H1 (cell line): ENCODE data around the gene PIM1. TPM values are rescaled to one million over a fixed set of nuclear protein-coding genes. Genes with fewer than 3 reads are reported as not detected.

Experiments used
- EZH2 ChIP-seq: fragments of 200-600 bp; sonication (generic); IDR thresholded peaks from 2 replicates; pipeline ENCODE4 v1.7.1; 2012; ENCODE audit warnings: low read depth, mild to moderate bottlenecking, moderate library complexity, low read length, inconsistent platforms; ENCODE audit not compliant: severe bottlenecking
- GTF2F1 ChIP-seq: IDR thresholded peaks from 2 replicates; pipeline ENCODE4 v1.6.1; 2012; ENCODE audit warnings: low read depth, low read length, improper control_type of control experiment, borderline replicate concordance
- HDAC6 ChIP-seq: IDR thresholded peaks from one replicate; pipeline ENCODE4 v1.7.1; 2012; ENCODE audit warnings: low read depth, mild to moderate bottlenecking, inconsistent platforms, low read length, moderate library complexity
- POLR2A ChIP-seq, 2 experiments: IDR thresholded peaks; 1 replicate in 1 of 2; 2 replicates in 1 of 2; pipeline ENCODE4 v1.6.1; 2011; ENCODE audit warnings: low read depth in 2 of 2, low read length in 2 of 2, mild to moderate bottlenecking in 2 of 2; ENCODE audit errors: control extremely low read depth in 1 of 2
- POLR2AphosphoS5 ChIP-seq: IDR thresholded peaks from 2 replicates; pipeline ENCODE4 v1.6.1; 2011; ENCODE audit warnings: low read depth, low read length
- RBBP5 ChIP-seq: IDR thresholded peaks from 2 replicates; pipeline ENCODE4 v1.7.1; 2012; ENCODE audit warnings: low read depth, mild to moderate bottlenecking, inconsistent platforms, low read length, moderate library complexity, borderline replicate concordance
- SIN3A ChIP-seq, 2 experiments: IDR thresholded peaks in 1 of 2; conservative IDR thresholded peaks in 1 of 2; 2 replicates each; pipeline ENCODE4 v1.6.1; 2011 to 2012; ENCODE audit warnings: low read length in 2 of 2, improper control_type of control experiment in 1 of 2, low read depth in 1 of 2, mild to moderate bottlenecking in 1 of 2
- polyA plus RNA-seq, 7 experiments: library from polyadenylated mRNA; depleted of rRNA in 3 of 7; stranded (reverse) in 5 of 7; unstranded in 2 of 7; fragments of >200 nt in 5 of 7; fragments of 200-250 nt in 2 of 7; gene quantifications; 1 replicate in 5 of 7; 2 replicates in 1 of 7; 4 replicates in 1 of 7; pipeline versions ENCODE4 v1.2.1 to v1.2.3, GENCODE V29; 2011 to 2013; ENCODE audit warnings: missing spikeins in 2 of 7, mixed read lengths in 2 of 7
- total RNA-seq: library from RNA; stranded (reverse); fragmentation: NEBNext Ultra II Directional; extraction: Animal tissue kit (Norgen Biotek cat#: 25700); gene quantifications from 2 replicates; pipeline ENCODE4 v1.2.1, GENCODE V29; 2021
- TF ChIP-seq, protein P1 (sequence below): IDR thresholded peaks from 2 replicates; pipeline ENCODE4 v1.6.1; 2011; ENCODE audit warnings: low read length, improper control_type of control experiment
- TF ChIP-seq, protein P2 (sequence below): fragments of 300-600 bp; sonication (generic); IDR thresholded peaks from 2 replicates; pipeline ENCODE4 v1.7.1; 2012; ENCODE audit warnings: low read length, moderate library complexity, mild to moderate bottlenecking, inconsistent platforms; ENCODE audit not compliant: insufficient replicate concordance

Gene PIM1
- total and polyA plus RNA-seq, 2 of the 8 experiments (the other 6 are each of a cell fraction or from before 2014, with no cell fraction given): 25.5 to 94.9 TPM

DNA sequence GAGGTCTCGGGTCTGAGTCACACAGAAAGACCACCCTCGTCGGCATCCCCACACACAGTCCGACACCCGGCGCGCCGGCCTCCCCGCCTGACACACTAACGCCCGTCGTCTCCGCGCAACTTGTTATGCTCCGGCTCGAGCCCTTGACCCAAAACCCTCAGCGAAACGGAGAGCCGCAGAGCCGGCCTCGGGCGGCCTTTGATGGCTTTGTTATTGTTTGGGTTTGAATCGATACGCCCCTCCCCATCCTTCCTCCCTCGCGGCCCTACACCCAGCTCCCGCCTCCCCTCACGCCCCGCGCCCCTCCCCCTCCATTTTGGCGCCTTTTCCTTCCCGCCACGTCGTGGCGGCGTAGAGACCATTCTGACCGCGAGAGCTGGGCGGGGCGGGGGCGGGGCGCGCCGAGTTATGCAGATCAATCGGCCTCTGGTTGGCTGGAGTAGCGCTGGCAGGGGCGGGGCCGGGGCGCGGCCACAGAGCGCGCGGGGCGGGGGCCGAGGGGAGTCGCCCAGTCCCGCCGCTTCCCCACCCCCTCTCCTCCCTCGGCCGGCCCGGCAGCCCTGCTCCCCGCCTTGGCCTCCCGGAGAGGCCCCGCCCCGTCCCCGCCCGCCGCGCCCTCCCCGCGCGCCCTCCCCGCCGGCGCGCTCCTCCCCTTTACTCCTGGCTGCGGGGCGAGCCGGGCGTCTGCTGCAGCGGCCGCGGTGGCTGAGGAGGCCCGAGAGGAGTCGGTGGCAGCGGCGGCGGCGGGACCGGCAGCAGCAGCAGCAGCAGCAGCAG lies at the start of gene PIM1 (continued):
- TF ChIP-seq EZH2 (no peak), HDAC6 (no peak), POLR2A (IDR thresholded peaks at IDR 0.05; ENCODE audit: control extremely low read depth in 1 of 2, low read depth in 2 of 2, low read length in 2 of 2) (peak in 1 of 2 experiments; percentile 65), RBBP5 (peak; percentile 9; the same call in 1 of the 2 replicates), SIN3A (conservative IDR thresholded peaks at IDR 0.05 in 1 of 2, IDR thresholded peaks at IDR 0.05 in 1 of 2; ENCODE audit: low read depth in 1 of 2, low read length in 2 of 2) (no peak), POLR2AphosphoS5 (peak; percentile 66), GTF2F1 (peak; percentile 54; the same call in 1 of the 2 replicates)
- TF ChIP-seq, protein P1, sequence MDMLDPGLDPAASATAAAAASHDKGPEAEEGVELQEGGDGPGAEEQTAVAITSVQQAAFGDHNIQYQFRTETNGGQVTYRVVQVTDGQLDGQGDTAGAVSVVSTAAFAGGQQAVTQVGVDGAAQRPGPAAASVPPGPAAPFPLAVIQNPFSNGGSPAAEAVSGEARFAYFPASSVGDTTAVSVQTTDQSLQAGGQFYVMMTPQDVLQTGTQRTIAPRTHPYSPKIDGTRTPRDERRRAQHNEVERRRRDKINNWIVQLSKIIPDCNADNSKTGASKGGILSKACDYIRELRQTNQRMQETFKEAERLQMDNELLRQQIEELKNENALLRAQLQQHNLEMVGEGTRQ: no peak
- TF ChIP-seq, protein P2, sequence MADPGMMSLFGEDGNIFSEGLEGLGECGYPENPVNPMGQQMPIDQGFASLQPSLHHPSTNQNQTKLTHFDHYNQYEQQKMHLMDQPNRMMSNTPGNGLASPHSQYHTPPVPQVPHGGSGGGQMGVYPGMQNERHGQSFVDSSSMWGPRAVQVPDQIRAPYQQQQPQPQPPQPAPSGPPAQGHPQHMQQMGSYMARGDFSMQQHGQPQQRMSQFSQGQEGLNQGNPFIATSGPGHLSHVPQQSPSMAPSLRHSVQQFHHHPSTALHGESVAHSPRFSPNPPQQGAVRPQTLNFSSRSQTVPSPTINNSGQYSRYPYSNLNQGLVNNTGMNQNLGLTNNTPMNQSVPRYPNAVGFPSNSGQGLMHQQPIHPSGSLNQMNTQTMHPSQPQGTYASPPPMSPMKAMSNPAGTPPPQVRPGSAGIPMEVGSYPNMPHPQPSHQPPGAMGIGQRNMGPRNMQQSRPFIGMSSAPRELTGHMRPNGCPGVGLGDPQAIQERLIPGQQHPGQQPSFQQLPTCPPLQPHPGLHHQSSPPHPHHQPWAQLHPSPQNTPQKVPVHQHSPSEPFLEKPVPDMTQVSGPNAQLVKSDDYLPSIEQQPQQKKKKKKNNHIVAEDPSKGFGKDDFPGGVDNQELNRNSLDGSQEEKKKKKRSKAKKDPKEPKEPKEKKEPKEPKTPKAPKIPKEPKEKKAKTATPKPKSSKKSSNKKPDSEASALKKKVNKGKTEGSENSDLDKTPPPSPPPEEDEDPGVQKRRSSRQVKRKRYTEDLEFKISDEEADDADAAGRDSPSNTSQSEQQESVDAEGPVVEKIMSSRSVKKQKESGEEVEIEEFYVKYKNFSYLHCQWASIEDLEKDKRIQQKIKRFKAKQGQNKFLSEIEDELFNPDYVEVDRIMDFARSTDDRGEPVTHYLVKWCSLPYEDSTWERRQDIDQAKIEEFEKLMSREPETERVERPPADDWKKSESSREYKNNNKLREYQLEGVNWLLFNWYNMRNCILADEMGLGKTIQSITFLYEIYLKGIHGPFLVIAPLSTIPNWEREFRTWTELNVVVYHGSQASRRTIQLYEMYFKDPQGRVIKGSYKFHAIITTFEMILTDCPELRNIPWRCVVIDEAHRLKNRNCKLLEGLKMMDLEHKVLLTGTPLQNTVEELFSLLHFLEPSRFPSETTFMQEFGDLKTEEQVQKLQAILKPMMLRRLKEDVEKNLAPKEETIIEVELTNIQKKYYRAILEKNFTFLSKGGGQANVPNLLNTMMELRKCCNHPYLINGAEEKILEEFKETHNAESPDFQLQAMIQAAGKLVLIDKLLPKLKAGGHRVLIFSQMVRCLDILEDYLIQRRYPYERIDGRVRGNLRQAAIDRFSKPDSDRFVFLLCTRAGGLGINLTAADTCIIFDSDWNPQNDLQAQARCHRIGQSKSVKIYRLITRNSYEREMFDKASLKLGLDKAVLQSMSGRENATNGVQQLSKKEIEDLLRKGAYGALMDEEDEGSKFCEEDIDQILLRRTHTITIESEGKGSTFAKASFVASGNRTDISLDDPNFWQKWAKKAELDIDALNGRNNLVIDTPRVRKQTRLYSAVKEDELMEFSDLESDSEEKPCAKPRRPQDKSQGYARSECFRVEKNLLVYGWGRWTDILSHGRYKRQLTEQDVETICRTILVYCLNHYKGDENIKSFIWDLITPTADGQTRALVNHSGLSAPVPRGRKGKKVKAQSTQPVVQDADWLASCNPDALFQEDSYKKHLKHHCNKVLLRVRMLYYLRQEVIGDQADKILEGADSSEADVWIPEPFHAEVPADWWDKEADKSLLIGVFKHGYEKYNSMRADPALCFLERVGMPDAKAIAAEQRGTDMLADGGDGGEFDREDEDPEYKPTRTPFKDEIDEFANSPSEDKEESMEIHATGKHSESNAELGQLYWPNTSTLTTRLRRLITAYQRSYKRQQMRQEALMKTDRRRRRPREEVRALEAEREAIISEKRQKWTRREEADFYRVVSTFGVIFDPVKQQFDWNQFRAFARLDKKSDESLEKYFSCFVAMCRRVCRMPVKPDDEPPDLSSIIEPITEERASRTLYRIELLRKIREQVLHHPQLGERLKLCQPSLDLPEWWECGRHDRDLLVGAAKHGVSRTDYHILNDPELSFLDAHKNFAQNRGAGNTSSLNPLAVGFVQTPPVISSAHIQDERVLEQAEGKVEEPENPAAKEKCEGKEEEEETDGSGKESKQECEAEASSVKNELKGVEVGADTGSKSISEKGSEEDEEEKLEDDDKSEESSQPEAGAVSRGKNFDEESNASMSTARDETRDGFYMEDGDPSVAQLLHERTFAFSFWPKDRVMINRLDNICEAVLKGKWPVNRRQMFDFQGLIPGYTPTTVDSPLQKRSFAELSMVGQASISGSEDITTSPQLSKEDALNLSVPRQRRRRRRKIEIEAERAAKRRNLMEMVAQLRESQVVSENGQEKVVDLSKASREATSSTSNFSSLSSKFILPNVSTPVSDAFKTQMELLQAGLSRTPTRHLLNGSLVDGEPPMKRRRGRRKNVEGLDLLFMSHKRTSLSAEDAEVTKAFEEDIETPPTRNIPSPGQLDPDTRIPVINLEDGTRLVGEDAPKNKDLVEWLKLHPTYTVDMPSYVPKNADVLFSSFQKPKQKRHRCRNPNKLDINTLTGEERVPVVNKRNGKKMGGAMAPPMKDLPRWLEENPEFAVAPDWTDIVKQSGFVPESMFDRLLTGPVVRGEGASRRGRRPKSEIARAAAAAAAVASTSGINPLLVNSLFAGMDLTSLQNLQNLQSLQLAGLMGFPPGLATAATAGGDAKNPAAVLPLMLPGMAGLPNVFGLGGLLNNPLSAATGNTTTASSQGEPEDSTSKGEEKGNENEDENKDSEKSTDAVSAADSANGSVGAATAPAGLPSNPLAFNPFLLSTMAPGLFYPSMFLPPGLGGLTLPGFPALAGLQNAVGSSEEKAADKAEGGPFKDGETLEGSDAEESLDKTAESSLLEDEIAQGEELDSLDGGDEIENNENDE: no peak
